ENCODE results near the gene HSBP1L1. TPM values are rescaled to one million over a fixed set of nuclear protein-coding genes. Genes with fewer than 3 reads are reported as not detected.

Gene HSBP1L1
- total and polyA plus RNA-seq, 2 of the 13 experiments (the other 11 are each of a cell fraction or from before 2014, with no cell fraction given): 22.6 to 45.1 TPM

- TF ChIP-seq ZNF550 (CRISPR knock-in tag; IDR thresholded peaks at IDR 0.05; ENCODE audit: borderline replicate concordance) (no peak), HOXA9 (CRISPR knock-in tag; IDR thresholded peaks at IDR 0.05; ENCODE audit: borderline replicate concordance) (no peak), ZNF335 (CRISPR knock-in tag; IDR thresholded peaks at IDR 0.05) (no peak), SPEN (CRISPR knock-in tag; IDR thresholded peaks at IDR 0.05; ENCODE audit: low read depth) (peak; percentile 54; the same call in 1 of the 2 replicates), YEATS2 (CRISPR knock-in tag; IDR thresholded peaks at IDR 0.05; ENCODE audit: borderline replicate concordance) (0 out of 2 replicates have a peak, but pooled peaks have one; percentile 74), ZNF138 (CRISPR knock-in tag; IDR thresholded peaks at IDR 0.05; ENCODE audit: low read depth) (0 out of 2 replicates have a peak, but pooled peaks have one; percentile 53), HNRNPL (IDR thresholded peaks at IDR 0.05; ENCODE audit: low read depth, low read length) (no peak), TBX2 (CRISPR knock-in tag; IDR thresholded peaks at IDR 0.05; ENCODE audit: borderline replicate concordance) (peak; percentile 90), ZNF414 (CRISPR knock-in tag; IDR thresholded peaks at IDR 0.05) (peak; percentile 75), ZSCAN21 (CRISPR knock-in tag; IDR thresholded peaks at IDR 0.05; ENCODE audit: borderline replicate concordance) (peak; percentile 41), KLF9 (CRISPR knock-in tag; IDR thresholded peaks at IDR 0.05; ENCODE audit: low read depth) (peak; percentile 69; the same call in 1 of the 2 replicates), PAXIP1 (CRISPR knock-in tag; conservative IDR thresholded peaks at IDR 0.05) (peak; percentile 99), ZNF556 (CRISPR knock-in tag; IDR thresholded peaks at IDR 0.05; ENCODE audit: borderline replicate concordance) (0 out of 2 replicates have a peak, but pooled peaks have one; percentile 65), NFE2L1 (CRISPR knock-in tag; IDR thresholded peaks at IDR 0.05; ENCODE audit: borderline replicate concordance) (no peak), THAP7 (CRISPR knock-in tag; IDR thresholded peaks at IDR 0.05) (peak; percentile 41; the same call in 1 of the 2 replicates), ZNF629 (CRISPR knock-in tag; conservative IDR thresholded peaks at IDR 0.05) (peak; percentile 47; the same call in 1 of the 2 replicates), ZFP82 (CRISPR knock-in tag; IDR thresholded peaks at IDR 0.05; ENCODE audit: borderline replicate concordance) (no peak), ZNF567 (CRISPR knock-in tag; IDR thresholded peaks at IDR 0.05; ENCODE audit: borderline replicate concordance) (no peak), ATF2 (CRISPR knock-in tag; IDR thresholded peaks at IDR 0.05) (peak; percentile 80), SNAPC2 (CRISPR knock-in tag; IDR thresholded peaks at IDR 0.05) (peak; percentile 86)
These were observed 29.9 kb upstream of the HSBP1L1 start (continued) for GRCh38 chr18:79934311-79935097.

Data from HepG2 (cell line).